LNCaP clone FGC (cell line): Measurements from ENCODE around the gene PADI1.

ENCODE experiments used
- DNase-seq: peaks from one replicate; pipeline ENCODE4 v3.0.0-alpha.2; 2011; ENCODE audit warnings: low read depth
- H3K4me3 ChIP-seq: 2 replicates; pipeline ENCODE4 v1.5.1; 2011; ENCODE audit warnings: mild to moderate bottlenecking, low read depth, low read length, control low read depth
- CTCF ChIP-seq: IDR thresholded peaks from 2 replicates; pipeline ENCODE4 v1.5.1; 2012; ENCODE audit warnings: mild to moderate bottlenecking; ENCODE audit not compliant: control insufficient read depth, insufficient read depth; ENCODE audit errors: extremely low read depth

Gene PADI1

GRCh38 chr1:17224434-17224833, 19.5 kb downstream of the PADI1 start:
- no peak for TF ChIP-seq CTCF
- no peak overlapping the region for H3K4me3 ChIP-seq
- no peak for DNase-seq

- TF ChIP-seq CTCF = no peak
- DNase-seq = no peak
- H3K4me3 ChIP-seq = no peak overlapping the region
Measured at GRCh38 chr1:17225140-17225539, 20.2 kb downstream of the PADI1 start.

GRCh38 chr1:17227358-17227915, 22.5 kb downstream of the PADI1 start:
- H3K4me3 ChIP-seq = no peak overlapping the region
- DNase-seq = no peak
- no peak for TF ChIP-seq CTCF

- TF ChIP-seq CTCF = no peak
- DNase-seq = no peak
- H3K4me3 ChIP-seq = no peak overlapping the region
Measured at GRCh38 chr1:17228619-17229018, 23.7 kb downstream of the PADI1 start.

- TF ChIP-seq CTCF = no peak
- DNase-seq = no peak
- no peak overlapping the region for H3K4me3 ChIP-seq
Measured at GRCh38 chr1:17229379-17229778, 24.5 kb downstream of the PADI1 start.

- H3K4me3 ChIP-seq = no peak overlapping the region
- no peak for DNase-seq
- no peak for TF ChIP-seq CTCF
Measured at GRCh38 chr1:17230106-17230505, 25.2 kb downstream of the PADI1 start.

- no peak for TF ChIP-seq CTCF
- no peak overlapping the region for H3K4me3 ChIP-seq
- no peak for DNase-seq
Measured at GRCh38 chr1:17230671-17231310, 25.9 kb downstream of the PADI1 start.
